Neural cell (in vitro differentiated cells): ENCODE results near the gene FAM227B.

Experiments
- CTCF ChIP-seq: fragments of 450-650 bp; IDR thresholded peaks from 2 replicates; pipeline ENCODE4 v1.5.1; 2014; ENCODE audit warnings: antibody characterized with exemption, mild to moderate bottlenecking, moderate library complexity; ENCODE audit not compliant: poor library complexity, severe bottlenecking
- EP300 ChIP-seq: fragments of 450-650 bp; conservative IDR thresholded peaks from 2 replicates; pipeline ENCODE4 v1.6.1; 2014; ENCODE audit warnings: antibody characterized with exemption, mild to moderate bottlenecking, moderate library complexity; ENCODE audit not compliant: poor library complexity, severe bottlenecking
- EZH2 ChIP-seq: fragments of 200-600, 300-800 bp; shearing (Covaris generic), sonication (generic); IDR thresholded peaks from 2 replicates; pipeline ENCODE4 v1.6.1; 2014; ENCODE audit warnings: antibody characterized with exemption, low read length, borderline replicate concordance, mild to moderate bottlenecking; ENCODE audit not compliant: insufficient read depth, poor library complexity, severe bottlenecking
- POLR2AphosphoS5 ChIP-seq: IDR thresholded peaks from 2 replicates; pipeline ENCODE4 v1.6.1; 2012
- RAD21 ChIP-seq: fragments of 450-650 bp; conservative IDR thresholded peaks from 2 replicates; pipeline ENCODE4 v1.6.1; 2014; ENCODE audit warnings: antibody characterized with exemption, mild to moderate bottlenecking, moderate library complexity
- TAF1 ChIP-seq: IDR thresholded peaks from 2 replicates; pipeline ENCODE4 v1.6.1; 2012; ENCODE audit warnings: low read depth

GRCh38 chr15:49460411-49460941 is 160.1 kb downstream of the FAM227B start:
- TF ChIP-seq POLR2AphosphoS5 (no peak), EZH2 (no peak), TAF1 (no peak), CTCF (no peak), EP300 (no peak), RAD21 (no peak)
